Measurements from ENCODE around the gene TIMM13.
"Not testable (repeated sequence)": the region's sequence is repeated elsewhere in the genome, so short reads cannot be mapped to it uniquely, and the experiment has no call there.

TIMM13 gene

DNA sequence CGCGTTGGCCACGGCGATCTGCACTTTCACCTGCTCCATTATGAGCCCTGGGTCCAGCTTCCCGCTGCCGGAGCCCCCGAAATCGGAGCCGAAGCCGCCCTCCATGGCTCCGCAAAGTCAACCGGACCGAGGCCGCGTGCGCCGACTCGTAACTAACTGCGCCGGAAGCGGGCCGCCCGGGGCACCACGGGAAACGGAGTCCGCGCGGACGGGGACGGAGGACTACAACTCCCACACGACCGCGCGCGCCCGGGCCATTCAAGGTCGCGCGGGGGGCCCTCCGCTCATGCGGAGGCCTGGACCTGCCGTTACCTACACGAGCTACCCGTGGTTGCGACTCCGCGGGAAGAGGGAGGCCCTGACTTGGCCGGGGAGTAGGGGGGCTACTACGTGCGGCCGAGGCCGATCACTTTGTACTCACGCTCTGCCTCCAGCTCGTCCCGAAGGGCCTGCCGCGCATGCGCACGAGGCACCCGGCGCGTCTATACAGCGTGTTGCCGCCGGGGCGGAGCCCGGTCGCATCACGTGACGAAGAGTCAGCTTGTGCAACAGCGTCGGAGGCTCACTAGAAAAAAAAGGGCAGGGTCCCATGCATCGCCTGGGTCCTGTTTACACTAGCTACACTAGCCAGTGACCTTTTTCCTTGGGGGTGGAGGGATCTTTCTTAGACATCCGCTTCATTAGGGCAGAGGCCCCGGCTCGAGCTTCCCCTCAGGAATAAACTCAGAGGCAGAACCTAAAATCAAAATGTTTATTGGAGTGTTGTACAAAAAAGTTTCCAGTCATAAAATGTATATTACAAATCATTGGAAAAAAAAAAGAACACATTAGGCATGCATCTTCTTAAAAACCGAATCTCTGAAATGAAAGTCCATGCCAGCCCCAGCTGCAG is at the start of gene TIMM13:
TSS of gene TIMM13 (minus strand) at position 158 of the 892 bp plus-strand sequence. CDS start at position 105, 53 bp downstream.
- peak; percentile 97 for DNase-seq (ENCODE audit: low spot score)

DNA sequence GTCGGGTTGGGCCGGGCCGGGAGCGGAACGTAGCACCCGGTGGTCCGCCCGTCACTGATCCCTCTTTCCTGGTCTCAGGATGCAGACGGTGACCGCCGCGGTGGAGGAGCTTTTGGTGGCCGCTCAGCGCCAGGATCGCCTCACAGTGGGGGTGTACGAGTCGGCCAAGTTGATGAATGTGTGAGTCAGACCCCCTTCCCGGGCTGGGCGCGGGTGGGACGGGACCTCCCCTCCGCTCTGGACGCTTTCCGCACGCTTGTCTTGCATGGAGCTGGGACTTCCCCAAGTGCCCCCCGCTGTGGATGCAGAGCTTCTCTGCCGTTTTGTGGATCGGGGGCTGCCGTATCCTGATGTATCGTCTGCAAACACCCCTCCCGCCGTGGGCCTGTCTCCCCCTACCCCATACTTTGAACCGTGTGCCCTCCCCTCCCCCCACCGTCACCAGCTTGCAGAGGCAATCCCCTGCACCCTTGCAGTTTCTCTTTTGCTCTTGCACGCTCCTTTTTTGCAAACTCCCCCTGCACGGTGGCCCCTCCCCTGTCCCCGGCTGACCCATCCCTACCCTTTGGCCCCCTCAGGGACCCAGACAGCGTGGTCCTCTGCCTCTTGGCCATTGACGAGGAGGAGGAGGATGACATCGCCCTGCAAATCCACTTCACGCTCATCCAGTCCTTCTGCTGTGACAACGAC is 49.2 kb upstream of the TIMM13 start:
- peak; percentile 50 for DNase-seq (ENCODE audit: low spot score)

DNA sequence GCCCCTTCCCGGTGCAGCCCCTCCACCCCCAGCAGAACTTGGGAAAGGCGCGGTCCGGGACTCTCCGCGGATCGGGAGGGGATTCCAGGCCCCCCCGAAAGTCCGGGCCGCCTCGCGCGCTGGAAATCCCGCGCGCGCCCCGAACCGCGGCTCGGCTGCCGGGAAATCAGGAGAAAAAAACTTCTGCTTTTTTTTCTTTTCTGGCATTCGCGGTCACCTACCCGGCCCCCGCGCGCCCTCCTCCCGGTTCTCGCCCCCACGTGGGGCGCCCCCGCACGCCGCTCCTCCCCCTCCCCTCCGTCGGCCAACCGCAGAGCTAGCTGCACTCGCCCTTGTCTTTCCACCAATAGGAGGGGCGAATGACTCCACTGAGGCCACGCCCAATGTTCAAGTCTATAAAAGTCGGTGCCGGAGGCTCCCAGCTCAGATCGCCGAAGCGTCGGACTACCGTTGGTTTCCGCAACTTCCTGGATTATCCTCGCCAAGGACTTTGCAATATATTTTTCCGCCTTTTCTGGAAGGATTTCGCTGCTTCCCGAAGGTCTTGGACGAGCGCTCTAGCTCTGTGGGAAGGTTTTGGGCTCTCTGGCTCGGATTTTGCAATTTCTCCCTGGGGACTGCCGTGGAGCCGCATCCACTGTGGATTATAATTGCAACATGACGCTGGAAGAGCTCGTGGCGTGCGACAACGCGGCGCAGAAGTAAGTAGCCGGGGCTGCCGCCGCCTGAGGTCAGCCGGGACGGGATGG is 48.5 kb upstream of the TIMM13 start, which contains the start of gene GADD45B:
TSS of gene GADD45B (plus strand) at position 426 of the 749 bp plus-strand sequence. CDS start at position 658, 232 bp downstream.
- peak; percentile 99 for DNase-seq (ENCODE audit: low spot score)

DNA sequence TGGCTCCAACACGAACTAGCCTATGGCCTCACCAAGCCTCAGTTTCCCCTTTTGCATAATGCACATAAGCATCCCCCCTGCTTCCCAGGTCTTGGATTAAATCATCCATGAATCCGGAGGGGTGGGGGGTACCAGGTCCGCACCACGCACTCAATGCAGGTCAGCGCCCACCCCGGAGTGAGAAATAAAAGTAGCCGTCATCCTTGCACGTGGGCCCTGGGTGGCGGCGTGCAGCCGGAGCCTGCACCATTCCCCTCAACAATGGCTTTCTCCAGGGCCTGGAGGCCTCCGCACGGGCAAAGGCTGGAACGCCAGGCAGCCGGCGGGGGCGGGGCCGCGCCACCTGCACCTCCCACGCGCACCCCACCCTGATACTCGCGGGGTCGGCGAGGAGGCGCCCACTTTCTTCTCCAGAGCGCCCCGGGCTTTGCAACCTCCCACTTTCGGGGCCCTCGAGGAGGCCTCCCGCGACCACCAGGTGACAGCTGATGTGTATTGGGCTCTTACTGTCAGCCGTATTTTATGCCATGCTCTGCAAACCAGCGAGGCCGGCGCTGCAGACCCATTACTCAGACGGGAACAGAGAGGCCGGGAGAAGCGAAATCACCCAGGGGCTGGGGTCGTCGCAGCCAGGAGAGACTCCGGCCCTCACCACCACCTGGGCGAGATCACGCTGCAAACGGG is 47.8 kb upstream of the TIMM13 start:
- DNase-seq (ENCODE audit: low spot score), result peak; percentile 63

DNA sequence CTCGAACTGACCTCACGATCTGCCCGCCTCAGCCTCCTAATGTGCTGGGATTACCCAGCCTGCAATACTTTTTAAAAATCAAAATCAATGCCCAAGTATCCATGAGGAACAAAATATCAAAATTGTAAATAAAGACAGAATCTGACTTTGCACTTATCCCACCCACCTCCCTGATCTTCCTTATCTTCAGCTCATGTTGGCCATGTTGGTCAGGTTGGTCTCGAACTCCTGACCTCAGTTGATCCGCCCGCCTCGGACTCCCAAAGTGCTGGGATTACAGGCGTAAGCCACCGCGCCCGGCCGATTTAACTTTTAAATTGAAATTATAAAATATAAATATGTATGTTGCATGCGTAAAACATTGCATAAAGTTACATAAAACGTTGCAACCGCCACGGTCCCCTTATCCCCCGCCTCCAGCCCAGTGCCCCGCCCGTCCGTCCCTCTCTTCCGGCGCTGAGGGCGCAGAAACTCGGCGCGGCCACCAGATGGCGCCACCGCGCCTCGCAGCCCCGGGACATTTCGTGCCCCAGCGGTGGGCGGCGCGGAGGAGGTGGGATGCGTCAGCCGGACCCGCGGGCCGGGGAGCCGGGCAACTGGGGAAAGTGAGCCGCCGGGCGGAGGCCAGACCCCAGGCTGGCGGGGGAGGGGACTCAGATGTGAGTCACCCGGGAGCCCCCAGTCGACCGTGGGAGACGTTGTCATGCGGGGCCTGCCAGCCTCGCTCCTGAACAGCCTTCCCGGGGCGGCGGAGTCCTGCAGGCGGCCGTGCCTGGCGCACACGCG is 47.0 kb upstream of the TIMM13 start:
- peak; percentile 75 for DNase-seq (ENCODE audit: low spot score)

DNA sequence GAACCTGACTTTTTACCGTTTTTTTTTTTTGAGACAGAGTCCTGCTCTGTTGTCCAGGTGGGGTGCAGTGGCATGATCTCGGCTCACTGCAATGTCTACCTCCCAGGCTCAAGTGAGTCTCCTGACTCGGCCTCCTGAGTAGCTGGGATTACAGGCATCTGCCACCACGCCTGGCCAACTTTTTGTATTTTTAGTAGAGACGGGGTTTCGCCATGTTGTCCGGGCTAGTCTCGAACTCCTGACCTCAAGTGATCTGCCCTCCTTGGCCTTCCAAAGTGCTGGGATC is 42.5 kb upstream of the TIMM13 start:
- DNase-seq (ENCODE audit: low spot score), result not testable (repeated sequence)

DNA sequence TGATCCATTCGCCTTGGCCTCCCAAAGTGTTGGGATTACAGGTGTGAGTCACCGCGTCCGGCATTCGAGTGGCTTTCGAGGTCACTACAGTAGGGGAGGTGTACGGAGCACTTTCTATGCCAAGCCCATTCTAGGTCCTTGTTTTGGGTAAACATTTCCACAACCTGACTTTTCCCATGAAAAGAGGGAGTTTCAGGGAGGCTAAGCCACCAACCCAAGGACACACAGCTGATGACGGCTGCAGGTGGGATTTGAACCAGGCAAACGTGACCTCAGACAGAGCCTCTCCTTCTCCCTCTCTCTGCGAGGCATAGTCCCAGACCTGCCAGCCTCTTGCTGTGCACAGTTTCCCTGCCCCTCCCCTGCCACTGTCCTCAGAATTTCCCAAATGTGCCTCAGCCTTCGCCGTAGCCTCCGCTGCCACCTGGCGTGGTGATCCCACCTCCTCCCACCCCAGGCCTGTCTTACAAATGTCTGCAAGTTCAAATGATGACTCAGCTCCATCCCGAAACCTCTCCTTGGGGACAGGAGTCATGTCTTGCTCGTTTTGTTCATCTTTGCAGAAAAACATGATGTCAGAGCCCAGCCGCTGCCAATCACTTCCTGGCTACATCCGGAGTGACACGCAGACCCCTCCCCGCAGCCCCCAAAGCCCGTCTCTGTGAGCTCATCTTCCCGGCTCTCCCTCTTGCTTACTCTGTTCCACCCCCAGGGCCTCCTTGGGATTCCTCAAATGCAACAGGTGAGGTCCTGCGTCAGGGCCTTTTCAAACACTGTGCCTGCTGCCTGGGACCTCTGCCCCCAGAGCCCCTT is 41.9 kb upstream of the TIMM13 start:
- DNase-seq (ENCODE audit: low spot score), result no peak

DNA sequence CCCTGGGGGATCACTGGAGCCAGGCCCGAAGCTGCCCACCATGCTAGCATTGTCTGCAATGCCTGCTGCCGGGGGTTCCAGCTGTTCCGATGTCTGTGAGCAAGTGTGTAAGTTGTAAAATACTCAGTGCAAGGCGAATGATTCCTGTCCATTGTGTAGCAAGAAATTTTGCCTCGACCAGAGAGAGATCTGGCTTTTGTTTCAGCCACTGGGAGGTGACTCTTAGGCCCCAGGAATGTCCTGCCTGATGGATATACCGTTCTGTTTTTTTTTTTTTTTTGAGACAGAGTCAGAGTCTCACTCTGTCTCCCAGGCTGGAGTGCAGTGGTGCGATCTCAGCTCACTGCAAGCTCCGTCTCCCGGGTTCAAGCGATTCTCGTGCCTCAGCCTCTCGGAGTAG is 41.2 kb upstream of the TIMM13 start:
- DNase-seq (ENCODE audit: low spot score), result no peak

DNA sequence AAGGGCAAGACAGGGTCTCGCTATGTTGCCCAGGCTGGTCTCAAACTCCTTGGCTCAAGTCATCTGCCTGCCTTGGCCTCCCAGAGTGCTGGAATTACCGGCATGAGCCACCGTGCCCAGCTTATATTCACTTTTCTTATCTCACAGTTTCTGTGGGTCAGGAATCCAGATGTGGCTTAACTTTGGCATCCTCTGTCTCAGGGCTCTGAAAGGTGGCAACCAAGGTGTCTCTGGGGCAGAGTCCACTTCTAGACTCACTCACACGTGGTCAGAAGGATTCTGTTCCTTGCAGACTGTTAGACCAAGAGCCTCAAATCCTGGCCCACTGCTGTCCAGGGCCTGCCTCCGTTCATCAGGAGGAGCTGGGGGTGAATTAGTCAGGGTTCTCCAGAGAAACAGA is 37.0 kb upstream of the TIMM13 start:
- DNase-seq (ENCODE audit: low spot score), result no peak

DNA sequence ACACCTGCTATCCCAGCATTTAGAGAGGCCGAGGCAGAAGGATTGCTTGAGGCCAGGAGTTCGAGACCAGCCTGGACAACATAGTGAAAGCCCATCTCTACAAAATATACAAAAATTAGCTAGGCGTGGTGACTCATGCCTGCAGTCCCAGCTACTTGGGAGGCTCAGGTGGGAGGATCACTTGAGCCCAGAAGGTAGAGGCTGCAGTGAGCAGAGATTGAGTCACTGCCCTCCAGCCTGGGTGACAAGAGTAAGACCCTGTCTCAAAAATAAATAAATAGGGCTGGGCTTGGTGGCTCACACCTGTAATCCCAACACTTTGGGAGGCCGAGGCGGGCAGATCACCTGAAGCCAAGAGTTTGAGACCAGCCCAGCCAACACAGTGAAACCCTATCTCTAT is 36.3 kb upstream of the TIMM13 start:
- not testable (repeated sequence) for DNase-seq (ENCODE audit: low spot score)

DNA sequence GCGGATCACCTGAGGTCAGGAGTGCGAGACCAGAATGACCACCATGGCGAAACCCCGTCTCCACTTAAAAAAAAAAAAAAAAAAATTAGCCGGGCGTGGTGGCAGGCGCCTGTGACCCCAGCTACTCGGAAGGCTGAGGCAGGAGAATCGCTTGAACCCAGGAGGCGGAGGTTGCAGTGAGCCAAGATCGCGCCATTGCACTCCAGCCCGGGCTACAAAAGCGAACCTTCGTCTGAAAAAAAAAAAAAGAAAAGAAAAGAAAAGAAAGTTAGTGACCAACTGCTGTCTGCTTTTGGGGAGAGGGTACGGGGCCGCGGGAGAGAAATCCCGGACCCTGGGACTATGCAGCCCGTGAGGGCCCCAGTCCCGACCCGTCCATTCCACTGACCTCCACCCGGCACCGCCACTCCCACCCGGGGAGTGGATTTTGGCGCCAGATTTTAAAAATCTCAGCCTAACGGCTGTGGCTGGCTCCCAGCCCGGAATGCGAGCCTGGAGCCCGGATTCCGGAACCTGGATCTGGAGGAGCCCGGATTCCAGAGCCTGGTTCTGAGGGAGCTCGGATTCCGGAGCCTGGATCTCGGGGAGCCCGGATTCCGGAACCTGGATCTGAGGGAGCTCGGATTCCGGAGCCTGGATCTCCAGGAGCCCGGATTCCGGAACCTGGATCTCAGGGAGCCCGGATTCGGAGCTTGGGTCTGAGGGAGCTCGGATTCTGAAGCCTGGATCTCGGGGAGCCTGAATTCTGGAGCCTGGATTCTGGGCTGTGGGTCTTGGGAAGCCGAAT is 35.4 kb upstream of the TIMM13 start:
- DNase-seq (ENCODE audit: low spot score), result peak; percentile 95

DNA sequence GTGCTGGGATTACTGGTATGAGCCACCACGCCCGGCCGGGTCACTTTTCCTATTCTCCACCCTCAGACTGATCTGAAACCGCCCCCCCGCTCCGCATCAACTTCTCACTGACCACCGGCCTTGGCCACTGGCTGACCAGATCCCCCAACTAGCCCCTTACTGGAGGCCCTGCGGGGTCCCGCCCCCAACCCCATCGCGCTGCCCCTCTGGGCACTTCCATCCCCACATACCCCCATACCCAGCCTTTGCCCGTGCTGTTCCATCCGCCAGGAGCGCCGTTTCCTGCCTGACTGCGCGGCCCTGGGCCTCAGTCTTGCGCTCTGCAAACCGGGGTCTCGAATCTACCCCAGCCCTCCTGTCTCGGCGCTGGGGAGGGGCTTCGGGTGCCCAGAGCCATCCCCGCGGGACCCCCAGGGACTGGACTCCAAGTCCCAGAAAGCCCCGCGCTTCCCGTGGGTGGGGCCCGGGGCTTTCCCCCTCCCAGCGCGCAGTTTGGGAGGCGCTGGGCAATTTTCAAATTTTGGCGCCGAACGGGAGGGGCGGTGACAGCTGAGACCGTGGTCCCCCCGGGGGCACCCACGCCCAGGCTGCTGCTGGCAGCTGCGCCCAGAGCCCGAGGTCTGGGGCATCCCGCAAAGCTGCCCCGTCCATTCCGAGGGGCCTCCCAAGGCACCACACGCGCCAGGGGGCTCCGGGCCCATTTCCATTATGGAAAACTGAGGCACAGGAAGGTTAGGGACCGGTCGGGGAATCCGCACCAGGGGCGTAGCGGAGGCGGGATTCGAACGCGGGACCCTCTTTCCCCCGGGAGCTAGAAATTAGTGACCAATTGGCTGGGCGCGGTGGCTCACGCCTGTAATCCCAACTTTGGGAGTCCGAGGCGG is 34.6 kb upstream of the TIMM13 start:
- DNase-seq (ENCODE audit: low spot score), result no peak

DNA sequence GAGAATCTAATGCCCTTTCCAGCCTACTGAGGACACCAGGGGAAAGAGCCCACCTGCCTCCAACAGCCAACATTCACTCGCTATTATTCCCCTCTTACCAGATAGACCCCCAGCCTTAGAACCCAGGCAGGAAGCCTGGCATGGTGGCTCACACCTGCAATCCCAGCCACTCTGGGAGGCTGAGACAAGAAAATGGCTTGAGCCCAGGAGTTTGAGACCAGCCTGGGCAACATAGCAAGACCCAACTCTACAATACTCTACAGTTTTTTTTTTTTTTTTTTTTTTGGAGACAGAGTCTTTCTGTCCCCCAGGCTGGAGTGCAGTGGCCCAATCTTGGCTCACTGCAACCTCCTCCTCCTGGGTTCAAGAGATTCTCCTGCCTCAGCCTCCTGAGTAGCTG is 32.9 kb upstream of the TIMM13 start:
- DNase-seq (ENCODE audit: low spot score), result no peak

DNA sequence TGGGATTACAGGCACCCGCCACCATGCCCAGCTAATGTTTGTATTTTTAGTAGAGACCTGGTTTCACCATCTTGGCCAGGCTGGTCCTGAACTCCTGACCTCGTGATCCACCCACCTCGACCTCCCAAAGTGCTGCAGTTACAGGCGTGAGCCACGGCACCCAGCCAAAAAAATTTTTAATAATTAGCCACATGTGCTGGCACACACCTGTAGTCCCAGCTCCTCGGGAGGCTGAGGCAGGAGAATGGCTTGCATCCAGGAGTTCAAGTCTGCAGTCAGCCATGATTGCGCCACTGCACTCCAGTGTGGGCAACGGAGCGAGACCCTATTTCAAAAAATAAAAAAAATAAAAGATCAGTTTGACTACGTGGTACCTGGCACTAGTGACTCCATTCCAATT is 31.4 kb upstream of the TIMM13 start:
- not testable (repeated sequence) for DNase-seq (ENCODE audit: low spot score)

DNA sequence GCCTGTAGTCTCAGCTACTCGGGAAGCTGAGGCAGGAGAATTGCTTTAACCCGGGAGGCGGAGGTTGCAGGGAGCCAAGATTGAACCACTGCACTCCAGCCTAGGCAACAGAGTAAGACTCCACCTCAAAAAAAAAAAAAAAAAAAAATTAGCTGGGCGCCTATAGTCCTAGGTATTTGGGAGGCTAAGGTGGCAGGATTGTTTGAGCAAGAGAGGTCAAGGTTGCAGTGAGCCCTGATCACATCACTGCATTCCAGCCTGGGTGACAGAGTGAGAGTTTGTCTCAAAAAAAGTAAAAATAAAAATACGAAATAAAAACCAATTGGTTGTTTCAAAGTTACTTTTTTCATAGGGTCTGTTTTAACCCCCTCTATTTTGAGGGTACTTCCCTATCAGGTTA is 30.7 kb upstream of the TIMM13 start:
- DNase-seq (ENCODE audit: low spot score), result no peak

DNA sequence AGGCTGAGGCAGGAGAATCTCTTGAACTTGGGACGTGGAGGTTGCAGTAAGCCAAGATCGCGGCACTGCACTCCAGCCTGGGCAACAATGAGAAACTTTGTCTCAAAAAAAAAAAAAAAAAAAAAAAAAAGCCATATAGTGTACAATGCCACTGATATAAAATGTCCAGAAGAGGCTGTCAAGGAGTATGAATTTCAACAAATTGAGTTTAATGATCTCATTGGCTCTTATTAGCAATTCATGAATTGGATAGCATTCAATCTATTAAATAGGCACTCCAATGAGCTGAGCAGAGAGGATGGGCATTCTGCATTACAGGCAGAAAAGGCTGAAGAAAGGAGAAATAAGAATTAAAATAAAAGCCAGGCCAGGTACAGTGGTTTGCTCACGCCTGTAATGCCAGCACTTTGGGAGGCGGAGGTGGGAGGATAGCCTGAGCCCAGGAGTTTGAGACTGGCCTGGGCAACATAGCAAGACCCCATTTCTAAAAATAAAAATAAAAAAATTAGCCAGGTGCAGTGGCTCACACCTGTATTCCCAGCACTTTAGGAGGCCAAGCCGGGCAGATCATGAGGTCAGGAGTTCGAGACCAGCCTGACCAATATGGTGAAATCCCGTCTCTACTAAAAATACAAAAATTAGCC is 30.1 kb upstream of the TIMM13 start:
- DNase-seq (ENCODE audit: low spot score), result no peak

DNA sequence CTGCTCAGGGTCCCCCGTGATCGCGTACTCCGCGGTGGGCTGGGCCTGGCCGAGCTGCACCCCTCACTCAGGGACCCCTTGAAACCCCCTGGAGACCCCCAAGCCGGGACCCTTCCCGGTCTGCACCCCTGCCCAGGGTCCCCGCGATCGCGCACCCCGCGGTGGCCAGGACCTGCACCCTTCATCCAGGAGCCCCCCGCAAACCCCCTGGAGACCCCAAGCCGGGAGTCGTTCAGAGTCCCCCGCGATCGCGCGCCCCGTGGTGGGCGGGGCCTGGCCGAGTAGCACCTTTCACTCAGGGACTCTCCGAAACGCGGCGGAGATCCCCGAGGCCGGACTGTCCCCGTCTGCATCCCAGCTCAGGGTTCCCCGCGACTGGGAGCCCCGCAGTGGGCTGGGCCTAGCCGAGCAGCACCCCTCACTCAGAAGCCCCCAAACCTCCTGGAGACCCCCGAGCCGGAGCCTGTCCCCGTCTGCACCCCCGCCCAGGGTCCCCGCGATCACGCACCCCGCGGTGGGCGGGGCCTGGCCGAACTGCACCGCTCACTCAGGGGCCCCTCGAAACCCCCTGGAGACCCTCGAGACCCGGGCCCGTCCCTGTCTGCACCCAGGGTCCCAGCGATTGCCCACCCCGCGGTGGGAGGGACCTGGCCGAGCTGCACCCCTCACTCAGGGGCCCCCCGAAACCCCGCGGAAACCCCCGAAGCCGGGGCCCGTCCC is 28.6 kb upstream of the TIMM13 start:
- no peak for DNase-seq (ENCODE audit: low spot score)
